OCI-LY7 (cell line): ENCODE results near the gene ZNF318.

Experiments
- CTCF ChIP-seq: fragments of 200-600 bp; sonication (generic); conservative IDR thresholded peaks from 2 replicates; pipeline ENCODE4 v1.5.1; 2014; ENCODE audit warnings: mild to moderate bottlenecking, antibody characterized with exemption, low read length, moderate library complexity, mixed read lengths
- EZH2phosphoT487 ChIP-seq: fragments of 200-600 bp; sonication (generic); IDR thresholded peaks from 2 replicates; pipeline ENCODE4 v1.6.1; 2018; ENCODE audit warnings: low read depth, borderline replicate concordance, mild to moderate bottlenecking, mixed run types, antibody characterized with exemption, low read length, moderate library complexity, mixed read lengths

- TF ChIP-seq CTCF: no peak
- no peak for TF ChIP-seq EZH2phosphoT487
These were observed 78.5 kb downstream of the ZNF318 start for GRCh38 chr6:43290905-43291355.
